GM12873 (cell line): ENCODE measurements around the gene PTPRK.

Experiments
- TF ChIP-seq, protein P1 (sequence below): IDR thresholded peaks from 2 replicates; pipeline ENCODE4 v1.5.1; 2012; ENCODE audit warnings: low read depth, mild to moderate bottlenecking, moderate library complexity, low read length, control low read depth; ENCODE audit not compliant: insufficient read depth; ENCODE audit errors: missing control alignments

PTPRK gene

DNA sequence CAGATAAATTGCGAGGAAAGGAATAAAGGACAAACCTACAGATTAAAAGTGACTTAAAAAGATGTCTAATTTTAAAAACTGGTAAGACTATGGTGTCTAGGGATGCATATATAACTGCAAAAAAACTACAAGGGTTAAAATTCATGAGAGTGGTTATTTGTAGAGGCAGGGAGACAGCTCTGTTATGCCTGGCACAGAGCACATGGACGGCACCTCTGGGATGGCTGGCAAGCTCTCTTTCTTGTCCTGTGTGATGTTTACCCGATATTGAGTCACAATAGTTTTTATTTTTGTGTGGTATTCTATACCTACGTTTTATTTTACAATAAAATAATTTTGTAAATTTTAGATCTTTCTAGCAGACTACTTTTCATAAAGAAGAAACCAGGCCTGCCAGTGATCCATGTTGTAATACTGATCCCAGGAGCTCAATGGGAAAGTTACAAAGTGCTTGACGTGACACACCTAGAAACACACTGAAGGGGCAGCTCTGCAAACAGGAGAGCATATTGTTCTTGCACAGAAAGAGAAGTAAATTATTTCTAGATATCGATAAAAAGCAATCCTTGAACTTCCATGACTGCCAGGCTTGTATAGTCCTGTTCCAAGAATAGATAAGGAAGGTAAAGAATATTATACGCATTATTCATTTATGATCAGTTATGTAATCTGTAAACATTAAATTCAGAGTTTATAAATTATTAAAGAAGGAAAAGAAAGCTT is 290.0 kb downstream of the PTPRK start:
- TF ChIP-seq, protein P1, sequence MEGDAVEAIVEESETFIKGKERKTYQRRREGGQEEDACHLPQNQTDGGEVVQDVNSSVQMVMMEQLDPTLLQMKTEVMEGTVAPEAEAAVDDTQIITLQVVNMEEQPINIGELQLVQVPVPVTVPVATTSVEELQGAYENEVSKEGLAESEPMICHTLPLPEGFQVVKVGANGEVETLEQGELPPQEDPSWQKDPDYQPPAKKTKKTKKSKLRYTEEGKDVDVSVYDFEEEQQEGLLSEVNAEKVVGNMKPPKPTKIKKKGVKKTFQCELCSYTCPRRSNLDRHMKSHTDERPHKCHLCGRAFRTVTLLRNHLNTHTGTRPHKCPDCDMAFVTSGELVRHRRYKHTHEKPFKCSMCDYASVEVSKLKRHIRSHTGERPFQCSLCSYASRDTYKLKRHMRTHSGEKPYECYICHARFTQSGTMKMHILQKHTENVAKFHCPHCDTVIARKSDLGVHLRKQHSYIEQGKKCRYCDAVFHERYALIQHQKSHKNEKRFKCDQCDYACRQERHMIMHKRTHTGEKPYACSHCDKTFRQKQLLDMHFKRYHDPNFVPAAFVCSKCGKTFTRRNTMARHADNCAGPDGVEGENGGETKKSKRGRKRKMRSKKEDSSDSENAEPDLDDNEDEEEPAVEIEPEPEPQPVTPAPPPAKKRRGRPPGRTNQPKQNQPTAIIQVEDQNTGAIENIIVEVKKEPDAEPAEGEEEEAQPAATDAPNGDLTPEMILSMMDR = no peak

DNA sequence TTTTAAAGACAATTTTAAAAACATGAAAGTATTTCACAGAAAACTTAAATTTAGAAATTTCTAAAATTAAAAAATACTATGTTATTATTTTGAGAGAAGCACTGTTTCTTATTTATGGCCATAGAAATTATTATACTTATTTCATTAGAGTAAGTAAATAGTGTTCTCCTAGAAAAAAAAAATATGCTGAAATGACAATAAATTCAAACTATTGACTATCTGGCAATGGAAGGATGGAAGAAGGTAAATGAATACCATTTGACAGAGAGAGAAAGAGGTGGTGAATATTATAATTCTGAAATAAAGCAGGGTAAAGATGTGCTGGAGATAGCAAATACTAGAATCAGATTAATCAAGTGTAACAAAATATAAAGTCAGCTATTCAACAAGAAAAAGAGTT is 294.8 kb downstream of the PTPRK start:
- TF ChIP-seq, protein P1 = no peak

DNA sequence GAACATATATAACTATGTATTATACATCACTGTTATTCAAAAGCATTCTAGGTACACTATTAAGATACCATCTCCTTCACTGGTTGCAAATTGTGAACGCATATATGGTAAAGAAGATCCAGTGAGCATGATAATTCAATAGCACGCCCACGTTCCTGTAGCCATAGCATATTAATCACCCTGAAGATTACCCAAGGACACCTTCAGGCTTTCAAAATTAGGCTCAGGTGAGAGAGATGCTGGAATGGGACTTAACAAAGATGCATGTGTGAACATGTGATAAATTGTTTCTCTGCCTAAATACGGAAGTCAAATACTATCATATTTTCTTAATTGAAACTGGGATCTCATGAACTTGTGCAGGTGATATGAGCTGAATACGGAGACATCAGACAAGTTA is 303.5 kb downstream of the PTPRK start:
- TF ChIP-seq, protein P1 = no peak

DNA sequence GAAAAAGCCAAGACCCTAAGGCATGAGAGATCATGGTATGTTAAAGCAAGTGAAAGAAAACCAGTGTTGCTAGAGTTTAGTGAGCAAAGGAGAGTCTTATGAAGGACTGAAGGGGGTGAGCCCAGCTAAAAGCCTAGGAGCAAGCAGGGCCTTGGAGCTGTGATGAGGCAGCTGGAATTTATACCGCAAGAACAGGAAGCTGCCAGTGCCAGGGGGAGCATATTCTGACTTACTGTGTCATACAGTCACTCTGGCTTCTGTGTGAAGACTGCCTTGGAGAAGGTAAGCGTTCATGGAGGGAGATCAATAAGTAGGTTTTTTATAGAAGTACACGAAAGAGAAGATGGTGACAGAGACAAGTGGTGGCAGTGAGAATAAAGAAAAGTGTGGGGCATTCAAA is 310.6 kb downstream of the PTPRK start:
- TF ChIP-seq, protein P1 = no peak

DNA sequence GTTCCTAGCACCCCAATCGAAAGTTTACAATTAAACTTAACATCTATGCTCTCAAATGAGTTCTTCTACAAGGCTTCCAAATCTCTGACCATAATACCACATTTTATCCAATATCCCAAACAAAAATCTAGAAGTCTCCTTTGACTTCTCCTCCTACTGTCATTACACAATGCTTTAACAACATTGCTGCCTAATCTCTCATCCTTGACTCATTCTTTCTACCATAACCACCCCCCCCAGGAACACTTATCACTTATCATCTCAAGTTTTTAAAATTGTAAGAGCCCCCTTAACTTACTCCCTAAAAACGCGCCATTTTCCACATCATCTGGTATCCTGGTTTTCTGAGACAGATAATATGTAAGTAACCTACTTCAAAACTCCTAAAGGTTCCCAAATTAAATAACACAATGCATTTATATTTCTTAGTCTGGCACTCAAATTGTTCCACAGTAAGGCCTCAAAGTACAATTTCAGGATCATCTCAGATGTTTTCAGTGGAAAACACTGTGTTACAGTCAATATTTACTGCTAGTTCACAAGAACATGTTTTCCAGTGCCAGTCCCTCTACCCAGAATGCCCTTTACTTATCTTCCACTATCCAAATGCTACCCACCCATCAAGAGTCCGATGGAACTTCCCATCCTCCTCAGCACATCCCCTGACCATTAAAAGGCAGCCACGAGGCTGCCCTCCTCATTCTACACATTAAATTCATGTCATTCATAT is 311.4 kb downstream of the PTPRK start:
- TF ChIP-seq, protein P1 = no peak

DNA sequence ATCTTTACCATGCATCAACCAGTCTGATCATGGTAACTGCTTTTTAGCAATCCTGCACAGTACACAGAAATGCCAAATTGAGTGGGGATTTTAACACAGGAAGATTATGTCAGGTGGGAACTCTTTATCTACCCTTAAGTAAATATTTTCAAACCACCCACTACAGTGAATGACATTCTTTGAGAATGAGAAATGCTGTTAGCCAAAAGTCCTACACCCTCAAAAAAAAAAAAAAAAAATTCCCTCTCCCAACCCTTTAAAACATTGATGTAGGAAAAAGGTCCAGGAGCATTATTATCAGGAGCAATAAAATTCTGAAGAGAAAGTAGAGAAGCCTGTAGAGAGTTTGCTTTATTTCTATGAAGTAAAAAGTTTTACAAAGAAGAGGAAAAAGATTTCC is 312.3 kb downstream of the PTPRK start:
- TF ChIP-seq, protein P1 = no peak

DNA sequence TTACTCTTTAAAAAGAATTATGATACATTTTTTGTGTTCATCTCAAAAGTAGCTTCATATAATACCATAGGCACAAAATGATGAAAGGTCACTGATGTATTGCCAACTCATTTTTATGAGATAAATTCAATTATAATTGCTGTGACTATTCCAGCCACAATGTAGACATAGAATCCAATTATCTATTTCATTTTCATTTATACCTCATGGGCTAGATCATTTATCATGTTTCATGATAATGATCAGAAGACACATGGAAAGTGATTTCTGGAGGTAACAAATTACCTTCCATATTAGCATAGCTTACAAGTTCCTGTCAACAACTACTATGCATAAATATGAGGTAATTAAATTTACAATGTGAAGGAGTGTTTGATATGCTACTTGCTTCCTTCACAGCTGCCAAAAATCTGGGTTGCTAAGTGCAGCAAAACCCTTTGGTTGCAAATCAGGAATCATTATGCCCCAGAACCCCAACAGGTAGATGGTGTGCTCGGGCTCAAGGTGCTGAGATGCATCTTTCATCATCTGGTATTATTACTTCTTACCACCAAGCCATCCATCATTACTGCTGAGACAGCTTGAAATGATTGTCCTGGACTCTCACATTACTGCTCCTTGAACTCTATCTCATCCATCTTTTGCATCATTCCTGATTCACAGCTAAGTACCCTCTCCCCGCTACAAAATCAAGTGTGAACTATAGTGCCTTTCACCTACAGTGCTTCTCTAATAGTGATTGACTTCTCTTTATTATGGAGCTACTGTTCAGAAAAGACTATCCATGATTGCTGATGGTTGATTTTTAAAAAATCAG is 313.6 kb downstream of the PTPRK start:
- TF ChIP-seq, protein P1 = no peak
